GM12891 (cell line): Measurements from ENCODE around the gene NT5C3B.

Experiments used
- POLR2A ChIP-seq: IDR thresholded peaks from 2 replicates; pipeline ENCODE4 v1.6.1; 2011; ENCODE audit warnings: low read depth, low read length, control low read depth
- POLR2AphosphoS5 ChIP-seq: IDR thresholded peaks from 2 replicates; pipeline ENCODE4 v1.6.1; 2011; ENCODE audit warnings: low read depth, low read length, control low read depth
- POU2F2 ChIP-seq: IDR thresholded peaks from 2 replicates; pipeline ENCODE4 v1.6.1; 2011; ENCODE audit warnings: low read depth, mild to moderate bottlenecking, control low read depth, low read length, moderate library complexity
- SPI1 ChIP-seq: IDR thresholded peaks from 2 replicates; pipeline ENCODE4 v1.6.1; 2011; ENCODE audit warnings: low read depth, low read length, control low read depth
- TAF1 ChIP-seq: IDR thresholded peaks from 2 replicates; pipeline ENCODE4 v1.6.1; 2011; ENCODE audit warnings: low read depth, low read length, control low read depth

GRCh38 chr17:41797377-41797776, 38.7 kb downstream of the NT5C3B start:
- TF ChIP-seq POLR2A (no peak), POLR2AphosphoS5 (no peak), POU2F2 (no peak), SPI1 (no peak), TAF1 (no peak)
